SIG-M5 treated with dmso at 0.1 percent for 504 hours (cell line): ENCODE data around the gene AKR1B1.

Source experiments
- DNase-seq: peaks from one replicate; lab custom pipeline; 2025; ENCODE audit not compliant: unreplicated experiment; lab: John Stamatoyannopoulos, UW

The AKR1B1 gene

DNA sequence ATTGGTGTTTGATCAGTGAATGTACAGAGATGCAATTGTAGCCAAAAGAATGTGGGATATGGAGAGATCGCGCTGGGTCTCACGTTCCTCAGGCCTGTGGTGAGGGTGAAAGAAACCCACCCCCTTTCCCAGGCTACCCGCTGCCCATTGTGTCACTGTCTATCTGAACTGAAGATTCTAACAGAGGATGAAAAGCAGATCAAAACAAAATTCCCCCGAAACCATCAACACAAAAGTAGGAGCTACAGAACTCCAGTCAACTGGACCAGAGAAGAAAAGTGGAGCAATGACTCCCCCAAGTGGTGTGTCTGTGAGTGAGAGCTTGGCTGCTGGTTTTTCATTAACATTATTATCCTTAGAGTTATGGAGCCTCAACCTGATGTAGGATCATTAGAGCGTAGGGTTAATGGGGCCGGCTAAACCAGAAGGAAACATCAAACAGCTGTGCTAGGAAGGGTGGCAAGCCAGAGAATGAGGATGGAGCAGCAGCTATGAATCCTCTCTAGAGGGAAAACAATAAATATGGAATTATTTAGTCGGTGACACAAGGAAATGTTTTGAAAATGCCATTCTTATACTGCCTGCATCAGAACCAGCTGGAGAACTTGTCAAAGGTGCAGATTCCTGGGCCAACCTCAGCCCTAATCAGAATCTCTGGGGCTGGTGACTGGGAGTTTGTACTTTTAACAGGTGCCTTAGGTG, 38.3 kb downstream of the AKR1B1 start:
- peak; percentile 41 for DNase-seq

DNA sequence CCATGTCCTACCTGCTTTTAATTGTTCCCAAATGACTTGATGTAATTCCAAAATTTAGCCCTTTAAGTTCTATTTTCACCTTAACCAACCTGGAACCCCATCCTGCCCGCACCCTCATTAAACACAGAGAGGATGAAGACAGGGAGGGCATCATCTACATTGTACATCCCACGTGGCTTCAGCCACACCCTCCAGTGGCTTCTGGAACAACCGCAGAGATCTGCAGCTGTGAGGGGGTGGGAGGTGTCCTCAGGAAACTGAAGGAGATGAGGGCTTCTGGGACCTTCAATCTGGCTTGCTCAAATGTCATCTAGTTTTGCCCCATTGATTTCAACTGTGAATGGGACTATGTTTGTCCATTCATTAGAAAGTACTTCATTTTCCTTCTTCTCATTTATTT, 39.0 kb downstream of the AKR1B1 start:
- no peak for DNase-seq

DNA sequence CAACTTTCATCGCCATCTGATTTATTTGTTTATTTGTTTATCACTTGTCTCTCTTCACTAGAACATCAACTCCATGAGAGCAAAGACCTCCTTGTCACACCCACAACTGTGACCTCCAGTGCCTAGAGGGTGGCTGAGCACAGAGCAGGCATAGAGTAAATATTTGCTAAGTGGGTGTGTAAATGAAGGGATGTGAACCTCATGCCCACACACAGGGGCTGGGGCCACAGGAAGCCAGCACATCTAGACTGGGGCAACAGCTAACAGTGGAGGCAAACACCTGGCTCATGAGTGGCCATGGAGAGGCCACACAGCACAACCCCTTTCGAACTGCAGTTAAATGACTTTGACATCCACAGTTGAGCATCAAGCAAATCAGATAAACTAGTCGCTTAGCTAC, 39.8 kb downstream of the AKR1B1 start:
- no peak for DNase-seq

DNA sequence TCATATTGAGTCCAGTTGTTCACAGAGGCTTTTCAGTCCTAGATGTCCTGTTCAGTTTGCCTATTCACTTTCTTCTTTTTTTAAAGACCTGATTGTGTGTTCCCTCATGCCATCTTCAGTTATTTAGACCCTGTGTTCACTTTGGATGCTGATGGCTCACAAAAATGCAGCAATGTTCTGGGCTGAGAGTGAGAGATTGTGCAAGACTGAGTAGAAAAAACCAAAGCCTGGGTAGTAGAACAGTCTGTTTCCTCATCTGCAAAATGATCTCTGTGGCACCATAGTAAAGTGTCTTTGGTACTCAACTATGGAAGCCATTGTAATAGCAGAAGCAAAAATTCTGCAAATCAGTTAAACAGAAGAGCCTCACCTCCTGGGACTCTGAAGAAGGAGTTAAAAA, 43.2 kb downstream of the AKR1B1 start:
- DNase-seq, result peak; percentile 21

DNA sequence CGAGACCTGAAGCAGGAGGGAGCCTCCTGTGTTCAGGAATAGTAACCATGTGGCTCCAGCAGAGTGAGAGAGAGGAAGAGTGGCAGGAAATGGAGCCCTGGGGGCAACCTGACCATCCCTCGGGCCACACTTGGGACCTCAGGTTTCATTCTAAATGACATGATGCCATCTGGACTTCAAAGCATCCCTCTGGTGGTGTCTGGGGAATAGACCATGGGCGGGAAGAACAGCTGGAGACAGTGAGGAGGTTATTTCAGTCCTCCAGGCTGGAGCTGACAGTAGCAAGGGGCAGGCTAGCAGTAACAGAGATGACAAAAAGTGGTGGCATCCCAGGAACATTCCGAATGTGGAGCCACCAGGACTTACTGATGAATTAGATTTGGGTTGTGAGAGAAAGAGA, 44.8 kb downstream of the AKR1B1 start:
- no peak for DNase-seq

DNA sequence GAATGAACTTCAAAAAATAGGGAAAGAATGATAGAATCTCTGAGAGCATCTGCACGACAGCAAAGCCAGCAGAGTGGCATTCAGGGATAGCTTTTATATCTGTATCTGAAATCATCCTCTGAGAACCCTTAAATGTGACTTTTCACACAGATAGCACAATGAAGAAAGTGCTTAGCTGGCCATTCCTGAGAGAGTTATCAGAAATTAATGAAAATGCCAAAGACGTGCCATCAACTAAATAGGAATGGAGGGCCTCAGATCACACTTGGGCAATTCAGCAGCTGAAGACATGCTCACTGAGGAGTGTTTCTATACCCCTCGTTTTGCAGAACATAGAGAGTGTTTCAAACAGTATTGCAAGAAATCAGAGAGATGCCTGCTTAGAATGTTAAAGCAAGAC, 51.6 kb downstream of the AKR1B1 start:
- DNase-seq, result no peak

DNA sequence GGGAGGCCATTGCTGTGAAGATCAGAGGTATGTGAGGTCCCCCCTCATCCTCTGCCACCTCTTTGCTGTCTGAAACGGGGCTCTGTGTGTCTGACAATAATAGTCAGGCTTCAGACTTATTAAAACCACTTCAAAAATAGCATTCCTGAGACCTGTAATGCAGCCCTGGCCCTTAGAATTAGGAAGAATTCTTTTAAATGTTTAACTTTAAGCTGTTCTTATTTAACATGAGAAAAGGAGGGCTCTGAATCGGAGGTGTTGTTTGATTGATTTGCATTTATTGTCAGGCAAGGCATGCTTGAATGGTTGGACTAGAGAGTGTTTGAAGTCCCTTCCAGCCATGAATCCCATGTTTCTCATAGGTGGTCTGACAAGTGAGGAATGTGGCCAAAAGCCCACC, 52.5 kb downstream of the AKR1B1 start:
- no peak for DNase-seq

DNA sequence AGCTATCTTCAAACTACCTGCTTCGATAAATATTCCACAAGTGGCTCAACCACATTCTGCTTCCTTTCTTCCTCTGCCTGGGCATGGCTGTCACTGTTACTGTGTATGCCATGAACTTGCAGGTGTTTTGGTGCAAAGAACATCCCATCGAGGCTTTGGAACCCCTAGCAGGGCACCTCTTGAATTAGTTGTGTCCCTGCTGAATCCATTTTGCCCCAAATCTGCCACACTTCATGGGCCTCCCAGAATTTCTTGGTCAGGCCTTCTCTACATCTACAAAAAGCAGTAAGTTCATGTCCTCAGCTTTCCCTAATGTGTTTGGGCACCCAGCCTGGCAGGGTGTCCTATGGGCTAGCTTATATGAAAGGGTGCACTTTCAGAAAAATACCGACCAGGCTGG, 53.6 kb downstream of the AKR1B1 start:
- no peak for DNase-seq

DNA sequence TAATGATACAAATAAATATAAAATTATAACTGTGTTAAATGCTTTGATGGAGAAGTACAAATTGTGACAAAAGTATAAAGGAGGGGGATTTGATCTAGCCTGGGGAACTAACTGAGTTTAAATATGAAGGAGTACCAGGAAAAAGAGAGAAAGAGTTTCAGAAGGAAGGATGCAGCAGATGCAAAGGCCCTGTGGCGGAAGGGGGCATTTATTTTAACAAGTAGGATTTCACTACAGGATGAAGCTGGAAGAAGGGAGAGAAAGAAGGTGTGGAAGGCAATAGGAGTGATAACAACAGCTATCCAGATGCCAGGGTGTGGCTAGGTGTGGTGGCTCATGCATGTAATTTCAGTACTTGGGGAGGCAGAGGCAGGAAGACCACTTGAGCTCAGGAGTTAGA, 55.8 kb downstream of the AKR1B1 start:
- no peak for DNase-seq

DNA sequence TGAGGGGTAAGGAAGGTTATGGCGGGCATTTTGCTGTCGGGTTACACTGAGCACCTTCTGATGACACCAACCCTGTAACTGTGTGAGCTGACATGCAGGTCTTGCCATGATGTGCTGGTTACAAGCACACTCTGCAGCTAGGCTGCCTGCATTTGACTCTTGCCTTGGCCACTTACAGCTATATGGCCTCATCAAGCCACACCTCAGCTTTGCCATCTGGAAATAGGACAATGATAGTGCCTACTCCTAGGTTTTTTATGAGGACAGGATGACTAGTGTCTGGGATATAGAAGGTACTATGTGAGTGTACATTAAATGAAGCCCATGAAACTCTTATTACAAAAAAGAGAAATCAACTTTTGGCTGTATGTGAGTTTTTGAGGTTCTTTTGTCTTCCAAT, 58.0 kb downstream of the AKR1B1 start:
- no peak for DNase-seq

DNA sequence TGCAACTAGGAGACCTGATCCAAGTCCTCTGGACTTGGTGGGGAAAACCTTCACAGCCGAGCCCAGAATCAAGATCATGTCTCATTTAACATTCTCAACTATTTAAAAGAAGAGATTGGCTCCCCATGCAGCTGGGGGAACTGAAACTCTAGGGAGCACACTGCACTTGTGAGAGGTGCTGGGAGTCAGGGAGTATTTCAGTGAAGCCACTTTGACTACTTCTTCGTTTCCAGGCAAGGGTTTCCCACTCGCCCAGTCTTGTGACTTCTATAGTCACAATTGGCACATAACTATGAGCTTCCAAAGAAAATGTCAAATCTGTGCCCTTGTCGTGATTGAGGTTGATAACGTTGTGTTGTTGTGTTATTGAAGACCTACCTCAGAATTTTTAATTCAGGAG, 62.9 kb downstream of the AKR1B1 start:
- no peak for DNase-seq

DNA sequence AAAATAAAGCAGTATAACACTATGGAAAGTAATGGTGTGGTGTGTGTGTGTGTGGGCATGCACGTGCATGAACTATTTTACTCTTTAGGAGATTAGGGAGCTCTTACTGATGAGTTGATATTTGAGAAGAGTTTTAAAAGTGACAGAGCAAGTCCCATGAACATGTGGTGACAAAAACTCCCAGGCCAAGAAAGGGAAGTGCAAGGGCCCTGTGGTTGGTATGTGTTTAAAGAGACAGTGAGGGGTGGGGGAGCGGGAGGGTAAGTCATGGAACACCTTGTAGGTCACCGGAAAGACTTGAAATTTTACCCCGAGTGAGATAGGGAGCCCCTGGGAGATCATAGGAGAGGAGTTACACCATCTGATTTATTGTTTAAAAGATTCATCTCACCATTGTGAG, 63.3 kb downstream of the AKR1B1 start:
- DNase-seq, result no peak

DNA sequence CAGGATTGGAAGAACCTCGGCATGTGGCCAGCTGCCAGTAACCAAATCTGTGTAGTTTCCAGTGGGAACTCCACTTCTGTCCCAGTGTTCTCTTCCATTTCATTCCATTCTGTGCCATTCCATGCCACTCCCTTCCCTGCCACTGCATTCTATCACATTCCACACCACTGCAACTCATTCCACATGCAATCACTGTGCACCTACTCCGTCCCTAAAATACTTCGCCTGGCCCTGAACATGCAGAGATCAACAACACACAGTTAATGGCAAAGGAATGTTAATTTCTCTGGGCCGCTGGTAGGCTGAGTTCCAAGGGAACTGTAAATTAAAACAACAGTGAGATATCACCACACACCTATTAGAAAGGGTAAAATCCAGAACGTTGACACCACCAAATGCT, 64.8 kb downstream of the AKR1B1 start:
- no peak for DNase-seq
